GM21381 (cell line): Measurements from ENCODE around the gene DNAJC10.

Source experiments
- ATAC-seq: cut with Tn5 transposase; IDR thresholded peaks from one replicate; pipeline ENCODE4 v1.9.1; 2021; ENCODE audit warnings: mild to moderate bottlenecking, moderate library complexity; ENCODE audit not compliant: unreplicated experiment

The DNAJC10 gene

GRCh38 chr2:182784058-182784706 lies 68.1 kb downstream of the DNAJC10 start:
- no peak for ATAC-seq

- no peak for ATAC-seq
Measured at GRCh38 chr2:182784777-182785176, 68.7 kb downstream of the DNAJC10 start.

- ATAC-seq = no peak
Measured at GRCh38 chr2:182792441-182792840, 76.4 kb downstream of the DNAJC10 start.

- ATAC-seq = no peak
Measured at GRCh38 chr2:182798736-182799135, 82.7 kb downstream of the DNAJC10 start.

- ATAC-seq = no peak
Measured at GRCh38 chr2:182804128-182804527, 88.1 kb downstream of the DNAJC10 start.

GRCh38 chr2:182807319-182807718 lies 91.3 kb downstream of the DNAJC10 start:
- ATAC-seq = no peak

GRCh38 chr2:182810087-182810486 lies 94.0 kb downstream of the DNAJC10 start:
- no peak for ATAC-seq

- no peak for ATAC-seq
Measured at GRCh38 chr2:182814380-182814779, 98.3 kb downstream of the DNAJC10 start.

- no peak for ATAC-seq
Measured at GRCh38 chr2:182814804-182815203, 98.7 kb downstream of the DNAJC10 start.

GRCh38 chr2:182816866-182817265 lies 100.8 kb downstream of the DNAJC10 start:
- no peak for ATAC-seq

GRCh38 chr2:182817558-182817957 lies 101.5 kb downstream of the DNAJC10 start:
- ATAC-seq = no peak

- no peak for ATAC-seq
Measured at GRCh38 chr2:182818501-182818900, 102.4 kb downstream of the DNAJC10 start.

GRCh38 chr2:182818925-182819324 lies 102.9 kb downstream of the DNAJC10 start:
- no peak for ATAC-seq

- ATAC-seq = no peak
Measured at GRCh38 chr2:182819412-182819811, 103.4 kb downstream of the DNAJC10 start.

- no peak for ATAC-seq
Measured at GRCh38 chr2:182821182-182821581, 105.1 kb downstream of the DNAJC10 start.

- ATAC-seq = no peak
Measured at GRCh38 chr2:182822733-182823132, 106.7 kb downstream of the DNAJC10 start.

GRCh38 chr2:182824056-182824766 lies 108.2 kb downstream of the DNAJC10 start:
- no peak for ATAC-seq

GRCh38 chr2:182824767-182825158 lies 108.7 kb downstream of the DNAJC10 start:
- ATAC-seq = no peak

- no peak for ATAC-seq
Measured at GRCh38 chr2:182826064-182826463, 110.0 kb downstream of the DNAJC10 start.

- no peak for ATAC-seq
Measured at GRCh38 chr2:182826496-182826895, 110.4 kb downstream of the DNAJC10 start.

- no peak for ATAC-seq
Measured at GRCh38 chr2:182827182-182827879, 111.3 kb downstream of the DNAJC10 start.

GRCh38 chr2:182831101-182831500 lies 115.0 kb downstream of the DNAJC10 start:
- no peak for ATAC-seq
